GM12878 (cell line): Measurements from ENCODE around the gene VWA8. TPM values are rescaled to one million over a fixed set of nuclear protein-coding genes. Genes with fewer than 3 reads are reported as not detected.

Source experiments
- ATAC-seq: fragments of 200-7000 bp; cut with Tn5 transposase; 3 replicates; pipeline ENCODE4 v1.9.1; 2020; ENCODE audit warnings: mild to moderate bottlenecking, moderate library complexity
- BruUV-seq: library from RNA; stranded (reverse); fragments of 400-500 nt; replicated peaks from 2 replicates; lab custom pipeline; 2021; lab: Mats Ljungman, UMichigan
- CTCF ChIA-PET: fragments of 300-600 bp; sonication (Branson Sonifier 250); formaldehyde crosslinking; extraction: SDS; loops from one replicate; lab custom pipeline; 2021; ENCODE audit warnings: inconsistent platforms; lab: Yijun Ruan, JAX
- POLR2A ChIA-PET: fragments of 350-600 bp; formaldehyde crosslinking; extraction: SDS; loops from one replicate; lab custom pipeline; 2021; ENCODE audit warnings: inconsistent platforms; lab: Charles Lee
- RAD21 ChIA-PET: fragments of 300-600 bp; sonication (Branson Sonifier 250); formaldehyde crosslinking; loops from one replicate; lab custom pipeline; 2023; ENCODE audit warnings: antibody characterized with exemption; ENCODE audit not compliant: unreplicated experiment; lab: Charles Lee
- SMC1A ChIA-PET: fragments of 300-600 bp; sonication (Branson Sonifier 250); formaldehyde crosslinking; loops from one replicate; lab custom pipeline; 2023; ENCODE audit not compliant: unreplicated experiment, uncharacterized antibody; lab: Charles Lee
- DNase-seq: peaks from one replicate; pipeline ENCODE4 v3.0.0-alpha.2; 2011; ENCODE audit warnings: low read depth, low spot score
- FAIRE-seq: peaks from 3 replicates; lab custom pipeline; 2011; peaks lifted over from hg19 to GRCh38; lab: Jason Lieb, UNC
- H2AFZ ChIP-seq: 2 replicates; pipeline ENCODE4 v1.6.0; 2011; ENCODE audit warnings: low read depth, low read length, control low read depth; ENCODE audit not compliant: control insufficient read depth
- H3K27ac ChIP-seq: 2 replicates; pipeline ENCODE4 v1.5.1; 2011; ENCODE audit warnings: control low read depth; ENCODE audit not compliant: control insufficient read depth, insufficient read depth
- H3K27me3 ChIP-seq, 2 experiments: replicated peaks in 1 of 2; 2 replicates each; pipeline versions ENCODE4 v1.6.0 to v1.6.1; 2011; ENCODE audit warnings: low read length in 1 of 2; ENCODE audit not compliant: control insufficient read depth in 2 of 2, insufficient read depth in 2 of 2
- H3K36me3 ChIP-seq, 2 experiments: 2 replicates each; pipeline ENCODE4 v1.5.1; 2011; ENCODE audit warnings: low read length in 1 of 2; ENCODE audit not compliant: control insufficient read depth in 2 of 2, insufficient read depth in 2 of 2
- H3K4me1 ChIP-seq: 2 replicates; pipeline ENCODE4 v1.6.1; 2011; ENCODE audit warnings: mild to moderate bottlenecking, low read length, moderate library complexity, mixed read lengths; ENCODE audit not compliant: control insufficient read depth, insufficient read depth
- H3K4me2 ChIP-seq: 2 replicates; pipeline ENCODE4 v1.6.0; 2011; ENCODE audit warnings: control low read depth; ENCODE audit not compliant: control insufficient read depth, insufficient read depth
- H3K4me3 ChIP-seq: fragments of 200-600 bp; sonication (generic); 2 replicates; pipeline ENCODE4 v1.5.1; 2016
- H3K79me2 ChIP-seq: 2 replicates; pipeline ENCODE4 v1.6.0; 2011; ENCODE audit warnings: low read length; ENCODE audit not compliant: control insufficient read depth, insufficient read depth
- H3K9ac ChIP-seq: 2 replicates; pipeline ENCODE4 v1.8.0; 2011; ENCODE audit warnings: low read length, control low read depth, mixed read lengths; ENCODE audit not compliant: control insufficient read depth, insufficient read depth
- H3K9me3 ChIP-seq: replicated peaks from 3 replicates; pipeline ENCODE4 v1.5.1; 2011; ENCODE audit warnings: mild to moderate bottlenecking, low read length; ENCODE audit not compliant: control insufficient read depth, insufficient read depth
- H4K20me1 ChIP-seq: 2 replicates; pipeline ENCODE4 v1.6.0; 2011; ENCODE audit not compliant: control insufficient read depth, insufficient read depth
- POLR2A ChIP-seq: IDR thresholded peaks from 2 replicates; pipeline ENCODE4 v1.6.1; 2011; ENCODE audit warnings: low read depth, mild to moderate bottlenecking, low read length
- WGBS: methylation state at CpG from one replicate; pipeline ENCODE4 v1.1.6; 2016; ENCODE audit warnings: low lambda C conversion rate; ENCODE audit not compliant: insufficient replicate concordance, insufficient coverage; ENCODE audit errors: missing lambda C conversion rate; 5-methylcytosine and 5-hydroxymethylcytosine counted together
- in situ Hi-C: fragments of 300-500 bp; cut with MboI; formaldehyde crosslinking; loops from 9 replicates; pipeline ENCODE4 v1.14.3; 2018; ENCODE audit warnings: mixed read lengths
- intact Hi-C: fragments of 100-400 bp; cut with micrococcal nuclease; formaldehyde crosslinking; loops from one replicate; pipeline ENCODE4 v1.14.2; 2022; ENCODE audit not compliant: unreplicated experiment
- polyA plus RNA-seq, 11 experiments: library from polyadenylated mRNA; depleted of rRNA in 4 of 11; unstranded in 6 of 11; stranded (reverse) in 5 of 11; fragments of >200 nt; fragmentation: Nextera tagmentation in 4 of 11; fragmentation: Illumina TruSeq in 1 of 11; extraction: Ambion mirVana in 4 of 11; extraction: Trizol in 1 of 11; gene quantifications; 1 replicate in 1 of 11; 2 replicates in 10 of 11; pipeline versions ENCODE4 v1.2.1 to v1.2.3, GENCODE V29; 2011 to 2016; ENCODE audit warnings: inconsistent platforms in 2 of 11, missing spikeins in 2 of 11, low read depth in 1 of 11
- total RNA-seq, 4 experiments: library from RNA; depleted of rRNA in 3 of 4; stranded (reverse); fragments of >200 nt in 3 of 4; fragmentation: Illumina TruSeq in 1 of 4; extraction: Trizol in 1 of 4; gene quantifications; 2 replicates each; pipeline versions ENCODE4 v1.2.1 to v1.2.3, GENCODE V29; 2013 to 2021
- TF ChIP-seq, protein P1 (sequence below): fragments of 450-650 bp; IDR thresholded peaks from 2 replicates; pipeline ENCODE4 v1.6.1; 2016; ENCODE audit warnings: mild to moderate bottlenecking, moderate library complexity, borderline replicate concordance

Gene VWA8
- total and polyA plus RNA-seq, 10 of the 15 experiments (the other 5 are each of a cell fraction or from before 2014, with no cell fraction given): 3.0 to 21.8 (median 13.5) TPM

DNA sequence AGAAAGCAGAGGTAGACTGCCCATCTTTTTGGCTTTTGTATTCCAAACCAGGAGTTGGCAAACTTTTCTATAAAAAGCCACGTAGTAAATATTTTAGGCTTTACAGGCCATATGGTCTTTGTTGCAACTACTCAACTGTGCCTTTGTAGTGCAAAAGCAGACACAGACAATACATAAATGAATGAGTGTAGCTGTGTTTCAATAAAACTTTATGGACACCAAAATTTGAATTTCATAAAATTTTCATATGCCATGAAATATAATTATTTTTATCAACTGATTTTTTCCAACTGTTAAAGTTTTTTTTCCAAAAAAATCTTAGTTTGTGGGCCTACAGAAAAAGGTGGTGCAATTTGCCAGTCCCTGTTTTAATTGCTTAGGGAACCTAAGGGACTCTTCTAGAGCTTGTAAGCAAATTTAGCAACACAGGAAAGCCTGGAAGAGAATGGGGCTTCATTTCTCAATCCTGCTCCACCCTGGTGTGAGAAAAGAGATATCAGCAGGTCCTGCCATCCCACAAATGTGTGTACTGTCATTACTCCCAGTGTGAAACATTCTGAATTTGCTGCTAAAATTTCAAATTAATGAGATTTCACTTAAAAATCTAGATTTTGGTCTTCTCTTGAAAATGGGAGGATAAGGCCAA is 309.4 kb downstream of the VWA8 start:
- no peak for ATAC-seq
- intact Hi-C loops: loop anchor here (5.0 kb wide), 3 partner anchors 239 to 299 kb away; no protein-coding TSS in a partner anchor
- H3K9ac ChIP-seq: no peak overlapping the region
- no peak for DNase-seq
- no TSS peak for BruUV-seq
- no peaks in the 10 kb centered on the region for H3K4me1 ChIP-seq
- no peak overlapping the region for H3K27ac ChIP-seq
- no peaks in the 10 kb centered on the region; a peak in 1 of 4 replicates for H3K36me3 ChIP-seq
- ChIA-PET POLR2A (no interaction called here), SMC1A (interaction anchor here (0.6 to 3.2 kb wide), 8 partner anchors 11 to 499 kb away, joined by 3 to 24 read pairs (median 4); no protein-coding TSS in a partner anchor), CTCF (interaction anchor here (1.3 to 3.6 kb wide), 11 partner anchors 8 to 318 kb away, joined by 3 to 21 read pairs (median 6); no protein-coding TSS in a partner anchor)
- no peak overlapping the region for H3K4me3 ChIP-seq
- FAIRE-seq: no peak
- H3K27me3 ChIP-seq: no peaks in the 10 kb centered on the region
- H3K79me2 ChIP-seq: no peaks in the 10 kb centered on the region
- no peak overlapping the region for H2AFZ ChIP-seq
- H3K4me2 ChIP-seq: no peak overlapping the region
- TF ChIP-seq, protein P1, sequence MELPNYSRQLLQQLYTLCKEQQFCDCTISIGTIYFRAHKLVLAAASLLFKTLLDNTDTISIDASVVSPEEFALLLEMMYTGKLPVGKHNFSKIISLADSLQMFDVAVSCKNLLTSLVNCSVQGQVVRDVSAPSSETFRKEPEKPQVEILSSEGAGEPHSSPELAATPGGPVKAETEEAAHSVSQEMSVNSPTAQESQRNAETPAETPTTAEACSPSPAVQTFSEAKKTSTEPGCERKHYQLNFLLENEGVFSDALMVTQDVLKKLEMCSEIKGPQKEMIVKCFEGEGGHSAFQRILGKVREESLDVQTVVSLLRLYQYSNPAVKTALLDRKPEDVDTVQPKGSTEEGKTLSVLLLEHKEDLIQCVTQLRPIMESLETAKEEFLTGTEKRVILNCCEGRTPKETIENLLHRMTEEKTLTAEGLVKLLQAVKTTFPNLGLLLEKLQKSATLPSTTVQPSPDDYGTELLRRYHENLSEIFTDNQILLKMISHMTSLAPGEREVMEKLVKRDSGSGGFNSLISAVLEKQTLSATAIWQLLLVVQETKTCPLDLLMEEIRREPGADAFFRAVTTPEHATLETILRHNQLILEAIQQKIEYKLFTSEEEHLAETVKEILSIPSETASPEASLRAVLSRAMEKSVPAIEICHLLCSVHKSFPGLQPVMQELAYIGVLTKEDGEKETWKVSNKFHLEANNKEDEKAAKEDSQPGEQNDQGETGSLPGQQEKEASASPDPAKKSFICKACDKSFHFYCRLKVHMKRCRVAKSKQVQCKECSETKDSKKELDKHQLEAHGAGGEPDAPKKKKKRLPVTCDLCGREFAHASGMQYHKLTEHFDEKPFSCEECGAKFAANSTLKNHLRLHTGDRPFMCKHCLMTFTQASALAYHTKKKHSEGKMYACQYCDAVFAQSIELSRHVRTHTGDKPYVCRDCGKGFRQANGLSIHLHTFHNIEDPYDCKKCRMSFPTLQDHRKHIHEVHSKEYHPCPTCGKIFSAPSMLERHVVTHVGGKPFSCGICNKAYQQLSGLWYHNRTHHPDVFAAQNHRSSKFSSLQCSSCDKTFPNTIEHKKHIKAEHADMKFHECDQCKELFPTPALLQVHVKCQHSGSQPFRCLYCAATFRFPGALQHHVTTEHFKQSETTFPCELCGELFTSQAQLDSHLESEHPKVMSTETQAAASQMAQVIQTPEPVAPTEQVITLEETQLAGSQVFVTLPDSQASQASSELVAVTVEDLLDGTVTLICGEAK: peak; percentile 72
- no peak for TF ChIP-seq POLR2A
- TF ChIP-seq, all 136 proteins: peak for 1
- no peaks in the 10 kb centered on the region for H4K20me1 ChIP-seq
- H3K9me3 ChIP-seq: no peaks in the 10 kb centered on the region
- in situ Hi-C loops: no loop called here
- RAD21 ChIA-PET: interaction anchor here (1.0 to 1.7 kb wide), 4 partner anchors 192 to 300 kb away, joined by 3 to 9 read pairs (median 8); no protein-coding TSS in a partner anchor
- 96% methylated on average over 1 of the region's 1 CpG for WGBS
